LoVo (cell line): ENCODE data around the gene CRYBG3.

Source experiments
- DNase-seq: peaks from one replicate; pipeline ENCODE4 v3.0.0-alpha.2; 2016; ENCODE audit warnings: low spot score

Gene CRYBG3

DNA sequence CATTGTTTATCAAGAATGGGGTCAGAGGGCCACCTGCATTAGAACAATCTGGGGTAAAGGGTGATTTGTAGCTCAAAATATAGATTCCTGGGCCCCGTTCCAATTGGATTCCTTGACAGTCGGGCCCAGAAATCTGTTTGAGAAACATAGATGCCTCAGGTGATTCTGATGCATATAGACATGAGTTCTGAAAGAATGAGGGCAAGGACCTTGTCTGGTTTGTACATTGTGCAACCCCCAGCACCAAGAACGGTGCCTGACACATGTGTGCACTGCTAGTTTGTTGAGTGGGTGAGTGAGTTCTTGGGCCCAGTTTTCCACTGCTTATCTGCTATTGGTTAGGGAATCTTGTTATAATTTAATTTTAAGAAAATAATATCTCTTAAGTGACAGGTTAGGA, 16.6 kb downstream of the CRYBG3 start:
- no peak for DNase-seq

DNA sequence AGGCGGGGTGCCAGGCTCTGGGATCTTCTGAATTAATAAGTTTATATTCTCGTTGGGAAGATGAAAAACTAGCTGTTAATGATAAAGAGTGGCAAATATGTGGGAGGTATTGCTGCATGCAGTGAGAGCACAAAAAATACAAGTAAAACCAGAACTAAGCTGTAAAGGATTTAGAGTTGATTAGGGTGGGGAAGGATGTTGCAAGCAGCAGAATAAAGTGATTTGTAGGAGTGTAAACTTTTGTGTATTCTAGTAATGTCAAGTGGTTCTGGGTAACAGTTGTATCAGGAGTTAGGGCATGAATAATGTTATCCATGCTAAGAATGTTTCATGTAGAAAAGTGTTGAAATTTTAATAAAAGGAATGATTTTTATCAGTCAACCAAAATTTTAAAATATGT, 18.1 kb downstream of the CRYBG3 start:
- DNase-seq, result no peak

DNA sequence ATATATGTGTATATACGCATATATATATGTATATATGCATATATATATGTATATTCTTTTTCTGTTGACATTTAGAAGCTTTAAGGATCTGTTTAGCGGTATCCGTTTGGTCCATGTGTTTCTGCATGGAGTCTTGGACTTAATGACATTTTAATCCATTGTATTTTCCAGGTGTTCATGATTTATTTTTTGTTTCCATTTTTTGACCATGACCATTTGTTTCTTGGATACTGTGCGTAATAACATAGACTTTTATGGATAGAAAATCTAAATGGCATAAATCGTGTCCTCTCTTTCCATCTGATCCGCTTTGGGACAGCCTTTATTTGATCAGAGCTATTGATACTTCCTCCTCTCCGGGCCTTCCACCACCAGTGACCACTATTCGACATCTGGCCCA, 19.5 kb downstream of the CRYBG3 start:
- DNase-seq, result no peak

DNA sequence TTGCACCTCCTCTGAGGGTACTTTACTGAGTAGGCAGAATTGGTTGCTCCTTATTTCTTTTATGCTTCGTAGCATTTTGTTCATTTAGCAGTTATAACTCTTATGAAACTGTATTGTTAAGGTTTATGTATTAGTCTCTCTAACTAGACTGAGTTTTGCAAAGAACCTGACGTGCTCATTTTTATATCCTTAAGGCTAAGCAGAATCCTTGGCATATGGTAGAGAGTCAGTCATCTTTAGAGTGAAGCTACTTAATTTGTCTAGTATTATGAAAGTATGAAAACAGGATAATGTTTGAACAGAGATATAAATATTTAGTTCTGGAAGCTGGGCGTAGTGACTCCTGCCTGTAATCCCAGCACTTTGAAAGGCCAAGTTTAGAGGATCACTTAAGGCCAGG, 20.1 kb downstream of the CRYBG3 start:
- no peak for DNase-seq

DNA sequence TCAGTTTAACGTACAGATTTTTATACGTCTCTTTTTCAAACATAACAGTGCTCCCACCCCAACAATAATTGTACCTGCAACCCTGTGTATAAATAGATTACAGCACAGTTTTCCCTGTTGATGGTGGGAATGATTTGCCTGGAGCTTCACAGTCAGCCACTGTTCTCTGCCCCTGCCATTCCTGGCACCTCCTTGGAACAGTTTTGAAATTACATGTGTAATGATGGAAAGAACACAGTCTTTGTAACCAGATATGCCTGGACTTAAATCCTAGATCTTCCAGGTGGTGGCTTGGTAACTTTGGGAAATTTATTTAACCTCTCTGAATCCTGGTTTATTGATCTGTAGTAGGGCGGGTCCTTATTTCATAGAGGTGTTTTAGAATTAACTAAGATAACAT, 27.0 kb downstream of the CRYBG3 start:
- DNase-seq, result no peak

DNA sequence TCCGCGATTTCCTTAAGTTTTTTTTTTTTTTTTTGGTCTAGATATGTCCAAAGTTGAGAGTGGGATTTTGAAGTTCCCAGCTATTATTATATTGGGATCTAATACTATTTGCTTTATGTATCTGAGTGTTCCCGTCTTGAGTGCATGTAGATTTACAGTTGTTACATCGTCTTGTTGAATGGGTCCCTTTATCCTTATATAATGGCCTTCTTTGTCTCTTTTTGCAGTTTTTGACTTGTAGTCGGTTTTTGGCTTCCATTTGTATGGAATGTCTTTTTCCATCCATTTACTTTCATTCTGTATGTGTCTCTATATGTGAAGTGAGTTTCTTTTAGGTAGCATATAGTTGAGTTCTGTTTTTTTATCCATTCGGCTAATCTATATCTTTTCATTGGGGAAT, 35.6 kb downstream of the CRYBG3 start:
- DNase-seq, result no peak

DNA sequence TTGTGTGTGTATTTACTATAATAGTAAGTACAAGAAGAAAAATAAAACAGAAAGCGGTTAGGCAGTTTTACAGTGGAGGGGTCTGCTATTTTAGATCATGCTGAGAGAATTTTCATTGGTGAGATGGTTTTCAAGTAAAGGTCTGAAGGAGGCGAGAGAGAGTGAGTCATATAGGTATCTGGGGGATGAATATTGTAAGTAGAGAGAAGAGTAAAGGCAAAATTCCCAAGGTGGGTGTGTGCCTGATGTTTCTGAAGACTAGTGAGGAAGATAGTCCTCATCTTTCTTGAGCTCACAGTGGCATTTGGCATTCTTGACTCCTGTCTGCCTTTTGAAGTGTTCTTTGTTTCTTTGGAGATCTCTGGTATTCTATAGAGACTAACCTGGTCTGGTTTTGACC, 38.6 kb downstream of the CRYBG3 start:
- DNase-seq, result no peak

DNA sequence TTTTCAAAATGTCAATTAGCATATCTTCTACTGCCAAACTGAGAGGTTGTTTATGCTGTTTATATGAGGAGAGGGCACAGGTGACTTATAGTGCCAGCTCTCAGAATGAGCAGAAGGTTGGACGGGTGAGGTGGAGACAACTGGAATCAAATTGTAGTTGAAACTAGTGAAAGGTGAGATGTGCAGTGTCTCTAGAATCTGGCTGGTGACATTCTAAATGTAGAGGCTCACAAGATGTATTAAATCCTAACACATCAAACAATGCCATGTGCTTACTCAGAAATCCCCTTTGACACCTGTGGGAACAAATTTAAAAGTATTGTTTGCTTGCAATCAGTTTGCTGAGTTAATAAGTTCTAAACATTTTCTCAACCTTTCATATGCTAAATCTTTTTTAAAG, 40.8 kb downstream of the CRYBG3 start:
- DNase-seq, result no peak

DNA sequence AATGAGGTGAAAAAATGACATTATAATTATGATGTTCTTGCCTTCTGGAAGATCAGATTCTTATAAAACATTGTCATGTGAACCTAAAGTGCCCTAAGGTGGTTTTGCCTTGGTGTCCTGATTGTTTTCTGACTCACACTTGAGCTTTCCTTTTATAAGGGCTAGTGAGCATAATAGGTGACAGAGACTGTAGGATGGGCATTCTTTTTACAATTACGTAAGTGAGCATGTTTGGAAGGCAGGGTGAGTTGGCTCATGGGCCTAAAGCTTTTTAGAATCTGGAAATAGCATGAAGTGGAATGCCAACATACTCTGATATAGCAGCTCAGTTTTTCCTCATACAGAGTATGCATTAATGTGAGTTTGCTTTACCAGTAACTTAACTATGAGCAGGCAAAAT, 41.2 kb downstream of the CRYBG3 start:
- no peak for DNase-seq

DNA sequence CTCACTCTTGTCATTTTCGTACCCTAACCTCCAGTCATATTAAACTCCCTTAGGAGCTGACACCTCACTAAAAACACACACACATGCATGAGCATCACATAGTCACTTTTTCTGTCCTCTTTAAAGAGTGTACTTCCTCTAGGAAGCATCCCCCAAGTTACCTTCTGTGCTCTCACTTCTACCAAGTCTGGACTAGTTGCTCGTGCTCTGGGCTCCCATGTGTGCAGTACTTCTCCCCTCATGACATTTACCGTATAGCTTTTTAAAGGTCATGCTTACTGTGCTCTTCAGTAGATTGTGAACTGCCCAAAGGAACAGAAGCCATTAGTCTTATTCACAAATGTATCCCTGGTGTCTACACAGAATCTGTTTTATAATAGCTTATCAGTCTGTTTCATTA, 42.0 kb downstream of the CRYBG3 start:
- no peak for DNase-seq

DNA sequence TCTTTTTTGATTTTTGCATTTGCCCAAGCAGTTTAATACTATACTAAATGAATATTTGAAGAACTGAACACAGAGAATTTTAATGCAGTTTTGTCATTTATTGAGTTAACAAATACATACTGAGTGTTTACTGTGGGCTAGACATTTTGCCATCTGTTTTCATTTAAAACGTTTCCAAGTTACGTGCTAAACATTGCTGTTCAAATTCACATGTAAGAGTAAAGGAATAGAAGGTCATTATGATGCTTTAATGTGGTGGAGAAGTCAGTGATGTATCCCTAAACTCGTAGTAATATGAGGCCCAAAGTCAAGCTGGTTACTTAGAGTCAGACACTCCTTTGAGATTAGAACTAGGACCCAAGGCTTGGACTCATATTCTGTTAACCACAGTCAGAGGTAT, 49.4 kb downstream of the CRYBG3 start:
- DNase-seq, result no peak

DNA sequence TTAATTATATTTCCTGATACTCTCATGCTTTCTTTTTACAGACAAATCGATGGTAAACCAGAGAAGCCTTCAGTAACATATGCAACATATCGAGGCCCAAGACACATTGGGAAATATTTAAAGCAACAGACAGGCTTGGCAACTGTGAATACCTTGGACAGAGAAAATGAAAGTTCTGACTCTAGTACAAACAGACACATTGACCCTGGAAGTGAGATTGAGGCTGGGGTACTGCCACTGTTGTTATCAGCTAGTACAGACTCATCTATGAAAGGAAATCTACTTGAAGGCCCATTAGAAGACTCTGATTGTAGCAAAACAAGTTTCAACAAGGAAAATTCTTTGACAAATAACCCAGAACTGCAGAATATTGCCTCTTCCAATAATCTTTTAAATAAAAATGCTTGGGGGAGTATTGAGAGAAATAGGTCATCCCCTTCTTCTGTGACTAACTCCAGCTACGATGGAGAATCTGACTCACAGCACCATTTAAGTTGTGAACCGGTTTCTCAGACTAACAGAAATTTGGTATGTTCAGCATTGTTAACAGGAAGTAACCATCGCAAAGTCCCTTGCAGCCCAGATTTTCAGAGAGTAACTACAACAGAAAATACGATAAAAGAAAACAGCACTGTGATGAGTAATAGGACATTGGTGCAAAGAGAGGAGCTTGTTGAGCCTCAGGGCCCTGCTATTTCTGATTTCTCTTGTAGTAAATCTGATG, 50.2 kb downstream of the CRYBG3 start:
- DNase-seq, result no peak

DNA sequence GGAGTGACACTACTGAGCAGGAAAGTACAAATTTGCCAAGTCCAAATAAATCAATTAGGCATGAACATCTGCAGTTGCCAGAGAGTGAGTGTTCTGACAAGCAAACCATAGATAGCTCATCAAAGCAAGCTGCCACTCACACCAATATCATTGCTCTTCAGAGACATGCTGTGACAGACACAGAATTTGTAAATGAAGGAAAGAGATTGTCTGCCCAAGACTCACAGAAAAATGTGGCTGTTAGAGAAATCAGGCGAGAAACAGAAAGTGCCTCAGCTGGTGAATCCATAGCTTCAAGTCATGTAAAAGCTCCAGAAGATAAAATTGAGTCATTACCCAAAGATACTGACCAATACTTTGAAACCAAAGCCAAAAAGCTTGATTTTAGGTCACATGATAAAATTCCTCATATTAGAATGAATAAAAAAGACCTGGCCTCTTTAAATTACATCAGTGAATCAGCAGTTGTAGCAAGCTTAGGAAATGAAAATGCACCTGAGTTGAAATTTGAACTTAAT, 50.8 kb downstream of the CRYBG3 start:
- DNase-seq, result no peak

DNA sequence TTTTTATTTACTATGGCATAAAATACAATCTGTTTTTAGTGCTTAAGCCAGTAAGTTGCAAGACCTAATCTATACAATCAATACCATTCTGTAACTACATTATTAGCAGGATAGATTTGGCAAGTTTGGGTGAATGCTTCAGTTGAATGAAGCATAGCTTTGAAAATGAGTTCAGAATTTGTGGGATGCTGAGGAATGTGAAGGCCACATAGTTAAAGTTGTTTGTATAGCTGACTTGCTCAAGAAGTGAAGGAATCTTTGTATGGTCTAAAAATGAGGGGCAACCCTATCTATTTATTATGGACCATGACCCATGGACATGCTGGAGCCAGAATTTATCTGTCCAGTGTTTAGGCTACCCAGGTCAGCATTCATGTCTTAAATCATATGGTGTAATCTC, 58.5 kb downstream of the CRYBG3 start:
- no peak for DNase-seq

DNA sequence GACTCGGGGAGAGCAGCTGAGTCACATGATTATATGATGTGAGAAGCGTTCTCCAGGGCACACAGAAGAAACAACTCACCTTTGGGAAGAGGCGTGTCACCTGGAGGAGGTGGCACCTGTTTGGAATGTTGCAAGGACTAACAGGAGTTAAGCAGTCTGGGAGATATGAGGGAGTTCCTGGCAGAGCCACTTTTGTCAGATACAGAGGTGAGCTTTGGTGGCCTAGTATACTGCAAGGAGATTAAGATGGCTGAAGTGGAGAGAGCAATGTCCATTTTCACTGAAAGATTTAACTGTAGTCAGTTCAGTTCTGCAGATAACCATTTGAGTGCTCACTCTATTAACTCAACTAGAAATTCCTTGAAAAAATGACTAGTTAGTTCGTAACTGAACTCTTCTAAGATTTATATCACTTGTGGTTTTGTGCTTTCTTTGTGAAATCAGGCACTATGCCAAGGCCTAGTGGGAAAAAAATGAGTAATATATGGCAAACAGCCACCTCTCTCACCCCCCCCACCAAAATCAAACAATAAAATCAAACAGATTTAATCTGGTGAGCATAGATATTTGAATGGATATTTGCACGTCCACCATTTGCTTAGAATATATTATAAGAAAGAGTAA, 61.3 kb downstream of the CRYBG3 start:
- peak; percentile 38 for DNase-seq

DNA sequence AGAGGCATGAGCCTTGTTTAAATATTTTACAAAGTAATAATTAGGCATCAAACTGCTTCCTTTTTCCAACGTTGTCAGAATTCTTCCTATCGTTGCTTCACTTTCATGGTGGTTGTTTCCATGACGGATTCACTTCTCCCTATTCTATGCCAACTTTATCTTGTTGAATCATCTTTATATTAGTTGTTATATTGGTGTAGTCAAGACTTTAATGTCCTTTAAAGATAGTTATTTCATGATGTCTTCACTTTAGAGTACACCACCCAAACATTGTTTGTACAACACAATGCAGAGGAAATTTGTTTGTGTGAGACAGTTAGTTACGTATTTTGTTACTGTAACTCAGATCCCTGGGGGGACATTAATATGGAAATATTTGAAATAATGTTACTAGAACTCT, 61.9 kb downstream of the CRYBG3 start:
- no peak for DNase-seq

DNA sequence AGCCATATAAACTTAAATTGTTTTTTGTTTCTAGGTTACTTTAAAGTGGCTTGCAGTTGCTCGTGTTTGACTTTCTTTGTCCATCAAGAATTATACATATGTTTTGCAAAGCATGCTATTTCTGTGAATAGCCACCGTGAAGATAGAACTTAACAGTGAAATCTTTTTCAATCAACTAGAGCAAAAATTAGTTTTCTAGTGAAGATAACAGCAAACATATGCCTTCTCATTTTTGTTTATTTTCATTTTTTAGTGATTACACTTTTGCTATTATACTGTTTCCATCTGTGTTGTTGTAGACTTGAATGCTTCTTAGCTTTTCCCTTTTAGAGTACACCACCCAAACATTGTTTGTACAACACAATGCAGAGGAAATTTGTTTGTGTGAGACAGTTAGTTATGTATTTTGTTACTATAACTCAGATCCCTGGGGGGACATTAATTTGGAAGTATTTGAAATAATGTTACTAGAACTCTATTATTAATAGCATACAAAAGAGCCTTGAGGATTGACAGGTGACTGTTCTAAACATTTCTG, 62.8 kb downstream of the CRYBG3 start:
- DNase-seq, result no peak

DNA sequence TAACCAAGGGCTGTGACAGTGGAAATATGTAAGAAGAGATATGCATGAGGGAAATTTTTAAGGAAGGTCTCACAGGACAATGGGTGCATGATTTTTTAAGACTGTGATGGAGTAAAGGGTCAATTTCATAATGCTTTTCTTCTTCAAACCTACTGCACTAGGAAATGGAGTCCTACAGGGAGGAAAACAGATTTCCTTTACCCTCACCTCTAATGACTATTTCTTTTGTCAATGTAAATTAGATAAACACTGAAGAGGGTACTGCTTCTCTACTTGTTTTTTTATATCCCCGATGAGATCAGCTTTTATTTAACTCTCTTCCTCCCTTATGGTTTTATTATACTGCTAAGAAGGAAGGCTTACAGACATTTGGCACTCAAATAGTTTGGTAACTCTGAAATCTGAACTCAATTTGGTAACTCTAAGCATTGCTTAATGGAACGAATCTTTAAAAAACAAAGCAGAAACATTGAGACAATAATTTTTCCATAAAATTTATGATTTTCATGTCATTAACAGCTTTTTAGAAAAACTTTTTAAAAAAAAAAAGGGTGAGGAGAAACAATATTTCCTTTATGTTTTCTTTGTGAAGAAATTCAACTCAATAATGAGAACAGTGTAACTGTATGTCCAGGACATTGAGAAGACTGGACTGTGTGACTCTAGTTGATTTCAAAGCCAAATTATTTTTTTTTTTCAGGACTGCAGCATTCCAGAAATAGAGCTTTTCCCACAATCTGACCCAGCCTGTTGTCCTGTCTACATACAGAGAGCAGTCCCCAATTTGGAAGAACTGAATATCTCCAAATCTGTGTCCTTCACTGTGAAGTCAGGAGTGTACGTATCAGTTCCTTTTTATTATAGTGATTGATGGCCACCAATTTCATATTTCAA, 64.4 kb downstream of the CRYBG3 start:
- DNase-seq, result no peak

DNA sequence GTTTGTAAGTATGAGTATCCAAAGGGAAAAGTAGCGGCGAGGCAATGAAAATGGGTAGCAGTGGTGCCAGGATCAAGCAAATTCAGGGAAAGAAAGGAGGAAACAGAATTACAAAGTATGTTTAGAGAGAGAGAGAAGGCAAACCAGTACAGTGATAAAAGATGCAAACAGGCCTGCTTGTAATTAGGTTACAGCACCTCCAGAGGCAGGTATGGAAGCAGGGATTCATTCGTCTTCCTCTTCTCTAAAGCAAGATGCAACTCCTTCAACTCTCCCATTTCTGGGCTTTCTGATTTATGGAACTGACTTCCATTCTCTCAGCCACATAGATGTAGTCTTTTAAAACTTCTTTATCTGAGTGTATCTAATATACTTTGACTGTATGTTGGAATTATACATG, 68.0 kb downstream of the CRYBG3 start:
- DNase-seq, result no peak

DNA sequence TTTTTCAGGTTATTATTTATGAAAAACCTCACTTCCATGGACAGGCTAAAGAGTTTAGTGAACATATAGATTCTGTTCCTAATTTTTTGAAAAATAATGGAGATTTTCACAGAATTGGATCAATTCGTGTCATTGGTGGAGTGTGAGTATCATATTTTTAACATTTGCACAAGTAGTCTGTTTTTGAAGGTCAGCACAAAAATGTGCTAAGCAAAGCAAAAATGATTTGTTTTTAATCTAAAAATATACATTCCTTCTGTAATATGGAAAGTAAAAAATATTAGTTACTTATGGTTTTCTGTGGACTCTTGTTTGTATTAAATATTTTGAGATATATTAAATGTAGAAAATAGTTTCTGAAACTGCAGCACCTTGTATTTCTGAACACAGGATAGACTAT, 71.0 kb downstream of the CRYBG3 start:
- DNase-seq, result no peak

DNA sequence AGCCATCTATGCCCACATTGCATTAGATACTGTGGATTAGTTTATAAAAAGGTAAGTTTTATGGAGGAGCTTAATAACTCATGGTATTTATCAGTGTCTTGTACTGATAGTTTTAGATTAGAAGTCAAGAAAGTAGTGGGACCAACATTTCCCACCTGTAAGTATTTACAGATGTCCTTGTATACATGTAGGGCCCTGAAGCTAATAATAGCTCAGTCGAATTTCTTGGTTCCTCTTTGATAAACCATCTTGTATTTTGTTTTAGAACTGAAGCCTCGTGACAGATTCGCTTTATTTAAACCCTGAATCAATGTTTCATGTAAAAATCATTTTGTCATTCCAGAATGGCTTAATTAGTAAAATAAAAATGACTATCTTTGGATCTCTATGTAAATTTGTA, 73.4 kb downstream of the CRYBG3 start:
- no peak for DNase-seq

DNA sequence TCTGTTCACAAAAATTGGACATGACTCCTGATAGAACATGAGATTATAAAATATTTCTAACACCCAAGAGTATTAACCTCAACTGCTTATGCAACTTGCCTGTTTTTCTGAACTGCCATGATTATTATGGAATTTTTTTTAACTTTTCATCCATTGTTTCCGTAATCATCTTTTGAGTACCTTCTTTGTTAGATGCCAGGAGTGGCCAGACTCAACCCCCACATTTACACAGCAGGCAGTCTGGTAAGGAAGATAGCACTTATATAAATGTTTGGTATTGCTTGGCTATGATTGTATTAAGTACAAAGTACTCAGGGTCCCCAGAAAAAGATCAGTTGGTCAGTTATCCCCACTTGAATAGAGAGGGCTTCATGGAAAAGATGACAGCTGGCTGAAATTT, 74.3 kb downstream of the CRYBG3 start:
- DNase-seq, result no peak

DNA sequence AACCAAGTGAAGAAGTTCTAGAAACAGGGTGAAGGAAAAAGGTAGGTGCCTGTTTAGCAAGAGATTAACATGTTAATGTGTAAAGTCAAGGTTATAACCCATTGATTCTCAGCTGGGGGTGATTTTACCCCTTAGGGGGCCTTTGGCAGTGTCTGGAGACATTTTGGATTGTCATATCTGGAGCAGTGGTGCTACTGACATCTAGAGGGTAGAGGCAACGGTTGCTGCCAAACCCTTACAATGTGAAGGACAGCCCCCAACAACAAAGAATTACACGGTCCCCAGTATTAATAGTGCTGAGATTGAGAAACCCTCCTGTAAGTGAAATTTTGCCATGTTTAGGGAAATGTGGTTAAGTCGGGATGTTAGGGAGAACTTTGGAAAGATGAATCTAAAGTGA, 74.7 kb downstream of the CRYBG3 start:
- DNase-seq, result no peak
